ENCODE data around the gene GNAL. TPM values are rescaled to one million over a fixed set of nuclear protein-coding genes. Genes with fewer than 3 reads are reported as not detected.
"Not testable (repeated sequence)": the region's sequence is repeated elsewhere in the genome, so short reads cannot be mapped to it uniquely, and the experiment has no call there.

The GNAL gene
- total RNA-seq, 2 experiments from 2014 or later, result 0.60 TPM; not detected in 1

DNA sequence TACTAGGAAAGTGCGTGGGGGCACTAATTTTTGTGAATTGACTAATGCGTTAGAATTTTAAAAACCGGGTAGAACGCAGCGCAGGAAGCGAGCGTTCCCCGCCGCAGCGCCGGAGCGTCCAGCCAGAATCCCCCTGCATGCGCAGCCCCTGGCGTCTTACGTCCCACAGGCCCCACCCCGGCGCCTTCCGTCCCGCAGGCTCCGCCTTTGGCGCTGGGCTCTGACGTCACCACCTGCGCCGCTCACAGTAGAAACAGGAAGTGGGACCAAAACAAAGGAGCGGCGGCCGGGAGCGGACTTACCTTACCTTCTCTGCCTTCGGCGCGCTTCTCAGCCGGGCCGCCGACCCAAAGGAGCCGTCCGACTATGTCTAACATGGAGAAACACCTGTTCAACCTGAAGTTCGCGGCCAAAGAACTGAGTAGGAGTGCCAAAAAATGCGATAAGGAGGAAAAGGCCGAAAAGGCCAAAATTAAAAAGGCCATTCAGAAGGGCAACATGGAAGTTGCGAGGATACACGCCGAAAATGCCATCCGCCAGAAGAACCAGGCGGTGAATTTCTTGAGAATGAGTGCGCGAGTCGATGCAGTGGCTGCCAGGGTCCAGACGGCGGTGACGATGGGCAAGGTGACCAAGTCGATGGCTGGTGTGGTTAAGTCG, 162.2 kb downstream of the GNAL start, which contains the start of gene CHMP1B:
CHMP1B (plus strand) TSS at position 268 of the 660 bp plus-strand sequence; CDS start at position 367, 99 bp downstream.
- ATAC-seq (ENCODE audit: low read depth) (peak; percentile 88), DNase-seq (peak; percentile 97)
- Mint-ChIP-seq H3K36me3 (no peaks in the 10 kb centered on the region), H3K4me3 (peak within 1 kb of the TSS; percentile 100), H3K9me3 (no peaks in the 10 kb centered on the region), H3K27me3 (peaks cover 2% of the 10 kb centered on the region), H3K4me1 (peaks cover 11% of the 10 kb centered on the region), H3K27ac (peak within 1 kb of the TSS; percentile 100)
- POLR2A ChIA-PET, result interaction anchor here (2.9 kb wide), 1 partner anchor 58 kb away, joined by 13 read pairs; the partner anchor contains the start of gene MPPE1

DNA sequence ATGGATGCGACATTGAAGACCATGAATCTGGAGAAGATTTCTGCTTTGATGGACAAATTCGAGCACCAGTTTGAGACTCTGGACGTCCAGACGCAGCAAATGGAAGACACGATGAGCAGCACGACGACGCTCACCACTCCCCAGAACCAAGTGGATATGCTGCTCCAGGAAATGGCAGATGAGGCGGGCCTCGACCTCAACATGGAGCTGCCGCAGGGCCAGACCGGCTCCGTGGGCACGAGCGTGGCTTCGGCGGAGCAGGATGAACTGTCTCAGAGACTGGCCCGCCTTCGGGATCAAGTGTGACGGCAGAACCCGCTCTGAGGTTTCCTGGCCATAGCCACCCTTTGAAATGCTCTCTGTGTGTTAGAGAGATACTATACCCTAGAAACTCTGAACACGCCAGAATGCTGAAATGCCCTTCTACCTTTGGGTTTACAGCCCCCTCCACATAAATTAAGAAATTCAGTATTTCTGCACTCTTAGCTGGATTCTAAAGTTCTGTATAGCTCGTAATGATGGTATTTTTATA, 162.8 kb downstream of the GNAL start:
- H3K27ac Mint-ChIP-seq, result peak overlapping the region; percentile 100
- ATAC-seq (ENCODE audit: low read depth) (peak; percentile 53), DNase-seq (peak; percentile 67)
- no peaks in the 10 kb centered on the region for H3K9me3 Mint-ChIP-seq
- POLR2A ChIA-PET, result interaction anchor here (0.6 to 2.9 kb wide), 2 partner anchors 57 to 518 kb away, joined by 3 to 13 read pairs; partner anchors contain the start of gene MPPE1
- H3K36me3 Mint-ChIP-seq, result no peaks in the 10 kb centered on the region
- H3K27me3 Mint-ChIP-seq, result peaks cover 2% of the 10 kb centered on the region
- peaks cover 11% of the 10 kb centered on the region for H3K4me1 Mint-ChIP-seq
- peak overlapping the region; percentile 100 for H3K4me3 Mint-ChIP-seq

DNA sequence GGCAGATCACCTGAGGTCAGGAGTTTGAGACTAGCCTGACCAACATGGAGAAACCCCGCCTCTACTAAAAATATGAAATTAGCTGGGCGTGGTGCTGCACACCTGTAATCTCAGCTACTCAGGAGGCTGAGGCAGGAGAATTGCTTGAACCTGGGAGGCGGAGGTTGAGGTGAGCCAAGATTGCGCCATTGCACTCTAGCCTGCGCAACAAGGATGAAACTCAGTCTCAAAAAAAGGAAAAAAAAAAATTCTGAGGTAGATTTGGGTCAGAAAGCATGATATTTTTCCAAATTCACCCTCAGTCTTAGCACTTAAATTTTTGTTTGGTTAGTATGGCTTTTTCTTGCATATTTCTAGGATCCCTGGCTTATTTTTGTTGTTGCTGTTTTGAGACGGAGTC, 165.5 kb downstream of the GNAL start:
- H3K27ac Mint-ChIP-seq; H3K27me3 Mint-ChIP-seq; ATAC-seq (ENCODE audit: low read depth); H3K4me3 Mint-ChIP-seq; H3K36me3 Mint-ChIP-seq; POLR2A ChIA-PET; H3K9me3 Mint-ChIP-seq; DNase-seq: not testable (repeated sequence)
- H3K4me1 Mint-ChIP-seq, result peaks cover 12% of the 10 kb centered on the region

DNA sequence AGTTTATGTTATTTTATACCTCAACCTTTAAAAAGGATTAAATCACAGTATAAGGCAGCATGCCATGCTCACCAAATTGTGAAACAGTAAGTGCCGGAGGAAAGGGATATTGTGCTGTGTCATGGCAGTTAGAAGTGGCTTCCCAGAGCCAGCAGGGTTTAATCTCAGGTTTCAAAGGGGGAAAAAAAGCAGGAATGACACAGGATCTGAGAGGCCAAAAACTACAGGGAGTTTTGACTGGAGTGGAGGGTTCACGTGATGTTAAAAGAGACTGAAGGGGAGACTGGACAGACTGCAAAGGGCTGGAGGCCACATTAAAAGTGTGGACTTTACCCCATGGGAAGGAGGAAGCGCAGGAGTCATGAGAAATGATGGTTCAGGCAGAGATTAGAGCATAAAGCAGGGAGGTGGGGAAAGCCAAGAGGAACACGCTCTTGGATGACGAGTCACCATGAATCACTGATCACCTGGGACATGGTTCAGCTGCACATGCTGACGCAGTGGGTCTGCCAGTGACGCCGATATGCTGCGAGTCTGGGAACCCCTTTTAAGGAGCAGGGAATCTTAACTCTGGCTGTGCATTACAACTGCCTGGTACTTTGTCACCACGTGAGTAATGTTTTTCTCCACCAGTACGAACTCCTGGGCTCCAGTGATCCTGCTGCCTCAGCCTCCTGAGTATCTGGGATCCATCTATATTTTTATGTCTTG, 168.3 kb downstream of the GNAL start:
- Mint-ChIP-seq H3K27me3 (no peaks in the 10 kb centered on the region), H3K27ac (no peak overlapping the region), H3K9me3 (no peaks in the 10 kb centered on the region), H3K4me1 (peaks cover 6% of the 10 kb centered on the region), H3K4me3 (no peak overlapping the region), H3K36me3 (no peaks in the 10 kb centered on the region)
- no peak for ATAC-seq (ENCODE audit: low read depth)
- no peak for DNase-seq
- POLR2A ChIA-PET, result no interaction called here

DNA sequence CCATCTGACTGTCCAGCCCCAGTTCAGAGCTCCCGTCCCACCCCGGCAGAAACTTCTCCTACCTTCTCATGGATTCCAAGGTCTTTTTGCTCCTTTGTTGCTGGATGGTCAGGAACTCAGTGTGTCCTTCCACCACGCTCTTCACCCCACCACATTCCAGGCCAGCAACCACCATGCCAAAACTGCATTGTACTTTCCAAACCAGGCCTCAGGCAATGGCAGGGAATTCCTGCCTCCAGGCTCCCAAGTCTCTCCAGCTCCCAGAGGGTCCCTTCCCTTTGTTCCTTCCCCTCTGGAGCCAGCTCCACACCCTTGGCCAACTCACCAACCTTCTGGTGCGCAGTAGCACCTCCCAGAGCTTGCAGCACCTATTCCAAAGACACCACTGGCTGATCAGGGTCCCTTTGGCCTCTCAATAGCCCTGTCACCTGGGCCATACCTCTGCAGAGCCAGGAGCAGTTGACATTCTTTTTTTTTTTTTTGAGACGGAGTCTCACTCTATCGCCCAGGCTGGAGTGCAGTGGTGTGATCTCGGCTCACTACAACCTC, 170.3 kb downstream of the GNAL start:
- ATAC-seq (ENCODE audit: low read depth), result no peak
- no peaks in the 10 kb centered on the region for H3K36me3 Mint-ChIP-seq
- DNase-seq, result no peak
- H3K27ac Mint-ChIP-seq, result no peak overlapping the region
- H3K27me3 Mint-ChIP-seq, result no peaks in the 10 kb centered on the region
- H3K9me3 Mint-ChIP-seq, result no peaks in the 10 kb centered on the region
- peaks cover 6% of the 10 kb centered on the region for H3K4me1 Mint-ChIP-seq
- POLR2A ChIA-PET, result no interaction called here
- no peak overlapping the region for H3K4me3 Mint-ChIP-seq

DNA sequence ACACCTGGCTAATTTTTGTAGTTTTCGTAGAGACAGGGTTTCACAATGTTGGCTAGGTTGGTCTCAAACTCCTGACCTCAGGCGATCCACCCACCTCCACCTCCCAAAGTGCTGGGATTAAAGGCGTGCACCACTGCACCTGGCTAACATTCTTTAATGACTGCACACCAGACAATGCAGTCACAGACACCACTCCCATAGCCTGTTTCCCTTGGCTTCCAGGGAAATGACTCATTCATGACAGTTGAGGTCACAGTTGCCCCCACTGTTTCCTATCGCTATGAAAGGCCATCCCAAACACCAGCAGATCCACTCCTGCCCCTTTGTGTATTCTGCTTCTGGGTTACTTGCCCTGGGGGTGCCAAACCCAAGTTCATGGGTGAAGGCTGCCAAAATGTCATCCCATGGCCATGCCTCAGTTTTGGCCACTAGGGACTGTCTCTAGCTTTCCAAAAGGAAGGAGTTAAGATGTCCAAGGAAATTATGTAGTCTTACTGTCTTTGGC, 170.9 kb downstream of the GNAL start:
- H3K4me1 Mint-ChIP-seq, result peaks cover 6% of the 10 kb centered on the region

DNA sequence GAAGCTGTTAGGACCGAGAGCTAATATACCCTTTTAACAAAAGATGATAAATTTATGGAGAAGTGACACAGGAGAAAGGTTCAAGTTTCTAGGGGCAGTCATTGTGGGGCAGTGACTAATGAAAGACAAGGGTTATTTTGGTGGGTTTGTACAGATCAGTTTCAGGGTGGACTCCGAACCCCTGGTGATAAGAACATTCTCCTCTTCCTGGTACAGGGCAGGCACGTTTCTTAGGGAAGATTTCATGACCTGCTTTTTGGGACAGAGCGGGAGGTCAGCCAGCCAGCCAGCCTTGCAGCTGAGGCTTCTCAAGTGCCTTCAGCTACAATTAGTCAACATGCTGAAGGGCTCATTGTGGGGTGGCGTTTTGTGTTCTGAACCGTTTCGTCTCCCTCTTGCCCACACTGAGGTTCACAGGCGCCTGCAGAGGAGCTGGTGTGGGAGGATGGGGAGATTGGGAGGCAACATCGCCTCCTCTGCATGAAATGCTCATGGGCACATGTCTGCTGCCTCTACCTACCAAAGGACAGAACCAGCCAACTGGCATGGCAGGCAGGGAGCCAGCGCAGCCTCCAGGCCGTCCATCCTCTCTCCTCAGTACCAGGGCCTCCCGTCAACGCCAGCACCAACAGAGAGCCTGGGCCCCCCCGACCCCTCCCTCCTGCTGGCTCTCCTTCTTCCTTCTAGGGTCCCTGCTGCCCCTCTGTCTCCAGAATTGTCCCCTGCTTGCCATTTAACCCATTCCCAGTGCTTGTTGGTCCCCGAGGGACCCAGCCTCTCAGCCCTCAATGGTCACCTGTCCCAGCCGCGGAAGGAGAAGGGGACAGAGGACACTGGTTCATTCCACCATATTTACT, 171.8 kb downstream of the GNAL start:
- H3K9me3 Mint-ChIP-seq, result no peaks in the 10 kb centered on the region

More for the DNA sequence above, 170.9 kb downstream of the GNAL start:
- Mint-ChIP-seq H3K9me3 (no peaks in the 10 kb centered on the region), H3K36me3 (no peaks in the 10 kb centered on the region), H3K27me3 (no peaks in the 10 kb centered on the region), H3K27ac (no peak overlapping the region), H3K4me3 (no peak overlapping the region)
- POLR2A ChIA-PET, result no interaction called here
- ATAC-seq (ENCODE audit: low read depth), result no peak
- DNase-seq, result no peak

DNA sequence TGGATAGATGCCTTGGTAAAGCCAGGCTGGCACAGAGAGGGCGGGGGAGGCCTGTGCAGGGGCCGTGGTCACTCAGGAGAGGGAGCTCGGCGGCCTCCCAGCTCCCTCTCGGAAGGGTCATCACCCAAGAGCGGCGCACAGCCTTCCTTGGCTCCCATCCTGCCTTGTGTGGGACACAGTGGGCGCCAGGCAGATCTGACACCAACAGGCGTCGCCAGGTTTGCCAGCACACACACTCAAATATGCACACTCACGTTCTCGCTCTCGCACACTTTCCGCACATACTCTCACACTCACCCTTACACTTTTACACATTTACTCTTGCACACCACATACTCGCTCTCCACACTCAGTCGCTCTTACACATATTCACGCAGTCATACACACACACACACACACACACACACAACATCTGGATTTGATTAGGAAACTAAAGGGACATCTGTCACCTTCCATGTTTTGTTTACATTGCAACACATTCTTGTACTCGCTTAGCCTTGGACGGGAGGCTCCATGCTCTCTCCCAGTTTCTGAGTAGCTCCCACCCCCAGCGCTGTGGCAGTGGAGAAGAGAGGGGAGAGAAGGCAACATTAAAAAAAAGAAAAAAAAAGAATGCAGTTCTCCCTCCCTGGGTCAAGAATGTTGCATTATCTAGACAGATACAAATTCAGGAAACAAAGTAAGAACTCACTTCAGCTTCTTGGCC, 172.7 kb downstream of the GNAL start:
- Mint-ChIP-seq H3K36me3 (no peaks in the 10 kb centered on the region), H3K27ac (no peak overlapping the region), H3K4me3 (no peak overlapping the region), H3K27me3 (no peaks in the 10 kb centered on the region), H3K9me3 (no peaks in the 10 kb centered on the region), H3K4me1 (peaks cover 6% of the 10 kb centered on the region)
- DNase-seq (no peak), ATAC-seq (ENCODE audit: low read depth) (no peak)
- POLR2A ChIA-PET, result no interaction called here

More for the DNA sequence above, 171.8 kb downstream of the GNAL start:
- DNase-seq, result no peak
- Mint-ChIP-seq H3K4me3 (no peak overlapping the region), H3K4me1 (peaks cover 6% of the 10 kb centered on the region), H3K36me3 (no peaks in the 10 kb centered on the region), H3K27me3 (no peaks in the 10 kb centered on the region), H3K27ac (no peak overlapping the region)
- POLR2A ChIA-PET, result no interaction called here
- no peak for ATAC-seq (ENCODE audit: low read depth)

DNA sequence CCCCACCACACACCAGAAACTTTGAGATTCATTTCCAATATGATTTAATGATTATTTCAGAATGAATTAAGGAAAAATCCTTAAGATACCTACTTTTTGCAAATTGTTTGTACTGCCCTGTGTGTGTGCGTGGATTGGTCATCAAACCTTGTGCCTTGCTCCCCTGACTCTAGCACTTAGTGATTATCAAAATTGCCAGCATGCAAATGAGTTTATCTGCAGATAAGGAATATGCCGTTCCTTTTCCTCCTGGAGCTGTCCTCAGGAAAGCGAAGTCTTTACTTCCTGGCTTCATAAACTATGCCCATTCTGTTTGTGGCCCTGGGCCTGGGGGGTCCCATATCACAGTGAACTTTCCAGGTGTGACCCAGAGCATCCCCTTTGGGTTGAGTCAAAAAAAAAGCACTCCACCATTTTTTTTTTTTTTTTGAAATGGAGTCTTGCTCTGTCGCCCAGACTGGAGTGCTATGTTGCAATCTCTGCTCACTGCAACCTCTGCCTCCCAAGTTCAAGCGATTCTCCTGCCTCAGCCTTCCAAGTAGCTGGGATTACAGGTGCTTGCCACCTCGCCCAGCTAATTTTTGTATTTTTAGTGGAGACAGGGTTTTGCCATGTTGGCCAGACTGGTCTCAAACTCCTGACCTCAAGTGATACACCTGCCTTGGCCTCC, 173.5 kb downstream of the GNAL start:
- peaks cover 6% of the 10 kb centered on the region for H3K4me1 Mint-ChIP-seq

DNA sequence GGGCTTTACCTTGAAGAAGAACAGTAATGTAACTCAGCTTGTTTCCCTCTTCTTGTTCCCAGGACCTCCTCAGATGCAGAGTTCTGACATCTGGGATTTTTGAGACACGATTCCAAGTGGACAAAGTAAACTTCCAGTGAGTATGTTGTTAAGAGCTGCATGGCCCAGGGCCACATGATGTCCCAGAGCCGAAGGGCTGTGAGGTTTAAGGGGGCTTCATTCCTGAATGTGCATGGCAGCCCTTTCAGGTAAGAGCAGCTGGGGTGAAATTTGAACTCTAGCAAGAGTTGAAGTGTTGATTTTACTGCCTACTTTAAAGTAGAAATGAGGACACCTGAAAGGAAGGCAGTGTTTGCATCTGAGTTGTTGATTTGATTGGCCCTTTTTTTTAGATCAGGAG, 175.4 kb downstream of the GNAL start:
- Mint-ChIP-seq H3K36me3 (no peaks in the 10 kb centered on the region), H3K27me3 (no peaks in the 10 kb centered on the region), H3K9me3 (no peaks in the 10 kb centered on the region), H3K4me3 (no peak overlapping the region), H3K4me1 (peaks cover 3% of the 10 kb centered on the region), H3K27ac (no peak overlapping the region)
- POLR2A ChIA-PET, result no interaction called here
- ATAC-seq (ENCODE audit: low read depth) (no peak), DNase-seq (no peak)

More for the DNA sequence above, 173.5 kb downstream of the GNAL start:
- DNase-seq, result no peak
- POLR2A ChIA-PET, result no interaction called here
- no peaks in the 10 kb centered on the region for H3K27me3 Mint-ChIP-seq
- H3K4me3 Mint-ChIP-seq, result no peak overlapping the region
- H3K9me3 Mint-ChIP-seq, result no peaks in the 10 kb centered on the region
- H3K36me3 Mint-ChIP-seq, result no peaks in the 10 kb centered on the region
- no peak overlapping the region for H3K27ac Mint-ChIP-seq
- ATAC-seq (ENCODE audit: low read depth), result no peak

DNA sequence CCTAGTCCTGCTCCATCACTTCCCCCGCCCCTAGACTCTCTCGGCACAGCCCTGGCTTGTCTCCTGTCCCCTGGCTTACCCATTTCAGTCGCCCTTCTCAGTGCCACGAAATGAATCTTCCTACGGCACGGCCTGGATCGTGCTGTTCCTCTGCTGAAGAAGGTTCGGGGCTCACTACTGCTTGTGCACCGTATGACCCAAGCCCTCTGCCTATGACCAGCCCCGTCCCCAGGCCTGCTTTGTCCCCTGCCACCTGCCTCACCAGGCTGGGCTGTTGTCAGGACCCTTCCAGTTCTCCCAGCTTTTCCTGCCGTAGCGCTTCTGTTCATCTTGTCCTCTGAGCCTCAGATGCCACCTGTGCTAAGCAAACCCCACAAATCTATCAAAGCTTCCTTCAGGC, 176.0 kb downstream of the GNAL start:
- Mint-ChIP-seq H3K9me3 (no peaks in the 10 kb centered on the region), H3K4me1 (peaks cover 2% of the 10 kb centered on the region), H3K36me3 (no peaks in the 10 kb centered on the region), H3K4me3 (no peak overlapping the region), H3K27me3 (no peaks in the 10 kb centered on the region), H3K27ac (no peak overlapping the region)
- no peak for DNase-seq
- ATAC-seq (ENCODE audit: low read depth), result no peak
- POLR2A ChIA-PET, result no interaction called here

DNA sequence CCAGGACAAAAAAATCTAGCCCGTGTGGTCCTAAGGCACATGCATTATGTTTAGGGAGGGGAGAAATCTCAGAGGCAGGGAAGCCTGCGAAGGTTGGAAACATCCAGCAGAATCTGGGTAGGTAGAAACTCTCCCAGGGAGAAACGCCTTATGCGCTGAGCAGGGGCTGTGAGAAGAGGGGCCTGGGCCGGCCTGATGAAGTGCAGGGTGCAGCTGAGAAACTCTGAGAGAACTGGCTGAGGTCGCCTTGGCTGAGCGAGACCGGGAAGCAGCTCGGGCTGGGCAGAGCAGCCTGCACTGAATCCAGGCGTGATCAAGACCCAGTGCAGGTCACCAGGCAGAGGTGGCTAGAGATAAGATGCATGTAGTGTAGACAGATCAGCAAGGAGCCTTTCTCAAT, 177.3 kb downstream of the GNAL start:
- Mint-ChIP-seq H3K36me3 (no peaks in the 10 kb centered on the region), H3K4me1 (no peaks in the 10 kb centered on the region), H3K27ac (no peak overlapping the region), H3K27me3 (no peaks in the 10 kb centered on the region), H3K4me3 (no peak overlapping the region), H3K9me3 (no peaks in the 10 kb centered on the region)
- POLR2A ChIA-PET, result no interaction called here
- ATAC-seq (ENCODE audit: low read depth) (no peak), DNase-seq (no peak)
